Kidney (tissue), 14 donors: Measurements from ENCODE around the gene ATP8A2. TPM values are rescaled to one million over a fixed set of nuclear protein-coding genes. Genes with fewer than 3 reads are reported as not detected.
"Not testable (repeated sequence)": the region's sequence is repeated elsewhere in the genome, so short reads cannot be mapped to it uniquely, and the experiment has no call there.

Source experiments
- DNase-seq, 5 donors: peaks; one replicate each; pipeline ENCODE4 v3.0.0-alpha.2; 2013 to 2020
- FAIRE-seq: peaks from 2 replicates; lab custom pipeline; 2012; peaks lifted over from hg19 to GRCh38; lab: Jason Lieb, UNC
- H3K27ac ChIP-seq, 2 donors: one replicate each; pipeline ENCODE4 v1.7.0; 2013; ENCODE audit warnings: low read depth in 2 of 2, low read length in 2 of 2, inconsistent platforms in 1 of 2
- H3K27me3 ChIP-seq: one replicate; pipeline ENCODE4 v1.7.1; 2013; ENCODE audit warnings: low read length, inconsistent platforms; ENCODE audit not compliant: control insufficient read depth, insufficient read depth
- H3K36me3 ChIP-seq, 3 donors: one replicate each; pipeline versions ENCODE4 v1.7.0 to v1.7.1; 2013; ENCODE audit warnings: low read length in 3 of 3, control low read depth in 1 of 3, inconsistent platforms in 1 of 3; ENCODE audit not compliant: insufficient read depth in 3 of 3, control insufficient read depth in 2 of 3
- H3K4me1 ChIP-seq, 3 donors: one replicate each; pipeline versions ENCODE4 v1.7.0 to v1.7.1; 2013; ENCODE audit warnings: low read length in 3 of 3, inconsistent platforms in 1 of 3, low read depth in 1 of 3; ENCODE audit not compliant: control insufficient read depth in 2 of 3, insufficient read depth in 2 of 3
- H3K4me3 ChIP-seq, 3 donors: one replicate each; pipeline versions ENCODE4 v1.7.0 to v1.8.1; 2013; ENCODE audit warnings: low read length in 3 of 3, control low read depth in 1 of 3, inconsistent platforms in 1 of 3
- H3K9ac ChIP-seq, 3 donors: one replicate each; pipeline versions ENCODE4 v1.7.0 to v1.7.1; 2013; ENCODE audit warnings: low read length in 3 of 3, control low read depth in 1 of 3, inconsistent platforms in 1 of 3
- H3K9me3 ChIP-seq, 3 donors: one replicate each; pipeline versions ENCODE4 v1.7.0 to v1.7.1; 2013; ENCODE audit warnings: low read length in 3 of 3, control low read depth in 1 of 3, inconsistent platforms in 1 of 3; ENCODE audit not compliant: control insufficient read depth in 2 of 3, insufficient read depth in 1 of 3
- intact Hi-C: fragments of 100-400 bp; cut with DNase I; formaldehyde crosslinking; loops from one replicate; pipeline ENCODE4 v1.11.1; 2022
- polyA plus RNA-seq: library from polyadenylated mRNA; stranded (reverse); fragments of 350-450 nt; fragmentation: Illumina TruSeq; extraction: RNeasy Lipid Tissue Mini Kit (QIAGEN cat#74804); gene quantifications from one replicate; pipeline ENCODE4 v1.2.3, GENCODE V29; 2014; ENCODE audit warnings: low read depth, low replicate concordance; ENCODE audit not compliant: insufficient read depth
- total RNA-seq: library from RNA; stranded (reverse); fragmentation: NEBNext Ultra II Directional; extraction: Animal tissue kit (Norgen Biotek cat#: 25700); gene quantifications from one replicate; pipeline ENCODE4 v1.2.1, GENCODE V29; 2021
- TF ChIP-seq, protein P1 (sequence below): IDR thresholded peaks from 3 replicates; pipeline ENCODE4 v1.5.1; 2012; ENCODE audit warnings: mild to moderate bottlenecking, moderate library complexity, borderline replicate concordance; ENCODE audit not compliant: insufficient read depth; ENCODE audit errors: extremely low read depth
- donor health status: control.
- donor health status: control.
- donor health status: control.
- donor health status: control.
- donor health status: control.
- donor health status: DM: yes; HTN: yes; CAD: no.
- donor health status: Normal renal cell carcinoma (clear cell type).

Gene ATP8A2
- total and polyA plus RNA-seq, 2 donors from 2014 or later, result 0.50 to 0.73 TPM

DNA sequence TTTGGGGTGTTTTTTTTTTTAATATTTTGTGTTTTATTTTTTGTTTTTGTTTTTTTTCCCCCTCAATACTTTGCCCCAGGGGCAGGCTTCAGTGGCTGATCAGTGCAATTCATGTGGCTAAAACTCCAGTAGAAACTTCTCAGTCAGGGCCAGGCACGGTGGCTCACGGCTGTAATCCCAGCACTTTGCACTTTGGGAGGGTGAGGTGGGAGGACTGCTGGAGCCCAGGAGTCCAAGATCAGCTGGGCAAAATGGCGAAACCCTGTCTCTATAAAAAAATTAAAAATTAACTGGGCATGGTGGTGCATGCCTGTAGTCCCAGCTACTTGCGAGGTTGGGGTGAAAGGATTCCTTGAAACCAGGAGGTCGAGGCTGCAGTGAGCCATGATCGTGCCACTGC is 17.4 kb upstream of the ATP8A2 start:
- TF ChIP-seq, protein P1, sequence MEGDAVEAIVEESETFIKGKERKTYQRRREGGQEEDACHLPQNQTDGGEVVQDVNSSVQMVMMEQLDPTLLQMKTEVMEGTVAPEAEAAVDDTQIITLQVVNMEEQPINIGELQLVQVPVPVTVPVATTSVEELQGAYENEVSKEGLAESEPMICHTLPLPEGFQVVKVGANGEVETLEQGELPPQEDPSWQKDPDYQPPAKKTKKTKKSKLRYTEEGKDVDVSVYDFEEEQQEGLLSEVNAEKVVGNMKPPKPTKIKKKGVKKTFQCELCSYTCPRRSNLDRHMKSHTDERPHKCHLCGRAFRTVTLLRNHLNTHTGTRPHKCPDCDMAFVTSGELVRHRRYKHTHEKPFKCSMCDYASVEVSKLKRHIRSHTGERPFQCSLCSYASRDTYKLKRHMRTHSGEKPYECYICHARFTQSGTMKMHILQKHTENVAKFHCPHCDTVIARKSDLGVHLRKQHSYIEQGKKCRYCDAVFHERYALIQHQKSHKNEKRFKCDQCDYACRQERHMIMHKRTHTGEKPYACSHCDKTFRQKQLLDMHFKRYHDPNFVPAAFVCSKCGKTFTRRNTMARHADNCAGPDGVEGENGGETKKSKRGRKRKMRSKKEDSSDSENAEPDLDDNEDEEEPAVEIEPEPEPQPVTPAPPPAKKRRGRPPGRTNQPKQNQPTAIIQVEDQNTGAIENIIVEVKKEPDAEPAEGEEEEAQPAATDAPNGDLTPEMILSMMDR, result no peak
- H3K9me3 ChIP-seq, result no peaks in the 10 kb centered on the region
- no peak for FAIRE-seq

DNA sequence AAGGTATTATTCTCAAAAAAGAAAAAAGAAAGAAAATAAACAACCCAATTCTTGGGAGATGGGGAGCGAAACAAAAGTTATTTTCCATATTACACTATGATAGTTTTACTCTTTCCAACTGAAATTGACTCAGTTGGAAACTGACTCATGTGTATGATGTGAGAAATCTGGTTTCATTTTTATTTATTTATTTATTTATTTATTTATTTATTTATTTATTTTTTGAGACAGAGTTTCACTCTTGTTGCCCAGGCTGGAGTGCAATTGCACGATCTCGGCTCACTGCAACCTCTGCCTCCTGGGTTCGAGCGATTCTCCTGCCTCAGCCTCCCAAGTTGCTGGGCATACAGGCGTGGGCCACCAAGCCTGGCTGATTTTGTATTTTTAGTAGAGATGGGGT is 11.3 kb upstream of the ATP8A2 start:
- not testable (repeated sequence) for FAIRE-seq

More for the DNA sequence above, 17.4 kb upstream of the ATP8A2 start:
- no peak overlapping the region for H3K9ac ChIP-seq
- no peaks in the 10 kb centered on the region for H3K27me3 ChIP-seq
- intact Hi-C loops, result no loop called here
- no peak for DNase-seq
- no peaks in the 10 kb centered on the region for H3K36me3 ChIP-seq
- H3K4me1 ChIP-seq, result no peaks in the 10 kb centered on the region
- no peak overlapping the region for H3K4me3 ChIP-seq
- H3K27ac ChIP-seq, result no peak overlapping the region

DNA sequence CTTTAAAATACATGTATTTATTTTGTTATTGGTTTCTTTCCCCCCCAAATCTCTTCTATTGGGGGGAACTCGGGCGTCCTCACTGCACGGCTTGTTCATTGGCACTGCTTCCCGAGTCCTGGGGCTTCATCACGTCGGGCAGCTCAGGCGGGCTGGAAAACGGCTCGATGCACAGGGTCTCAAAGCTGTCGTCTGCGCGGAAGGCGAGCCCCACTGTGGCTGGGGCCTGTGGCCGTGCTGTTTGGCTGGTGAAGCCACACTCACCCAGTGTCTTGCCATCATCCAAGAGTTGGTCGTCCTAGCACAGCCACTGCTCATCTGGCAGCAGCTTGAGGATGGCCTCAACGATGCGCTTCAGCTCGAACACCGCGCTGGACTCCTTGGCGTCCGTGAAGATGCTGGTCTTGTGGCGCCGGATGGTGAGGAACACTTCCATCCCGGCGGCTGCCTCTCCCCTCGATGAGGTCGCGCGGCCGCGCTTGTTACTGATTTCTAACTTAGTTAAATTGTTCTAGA is 6.0 kb upstream of the ATP8A2 start:
- Histone ChIP-seq H3K27ac (no peak overlapping the region), H3K4me1 (no peaks in the 10 kb centered on the region), H3K4me3 (no peak overlapping the region), H3K9ac (no peak overlapping the region), H3K9me3 (no peaks in the 10 kb centered on the region), H3K36me3 (no peaks in the 10 kb centered on the region), H3K27me3 (no peaks in the 10 kb centered on the region)
- intact Hi-C loops, result no loop called here
- no peak for FAIRE-seq
- TF ChIP-seq, protein P1, result no peak
- no peak for DNase-seq

More for the DNA sequence above, 11.3 kb upstream of the ATP8A2 start:
- H3K9ac ChIP-seq, DNase-seq, H3K27me3 ChIP-seq, H3K36me3 ChIP-seq, H3K4me1 ChIP-seq, H3K4me3 ChIP-seq, intact Hi-C loops, H3K9me3 ChIP-seq, H3K27ac ChIP-seq: not testable (repeated sequence)

DNA sequence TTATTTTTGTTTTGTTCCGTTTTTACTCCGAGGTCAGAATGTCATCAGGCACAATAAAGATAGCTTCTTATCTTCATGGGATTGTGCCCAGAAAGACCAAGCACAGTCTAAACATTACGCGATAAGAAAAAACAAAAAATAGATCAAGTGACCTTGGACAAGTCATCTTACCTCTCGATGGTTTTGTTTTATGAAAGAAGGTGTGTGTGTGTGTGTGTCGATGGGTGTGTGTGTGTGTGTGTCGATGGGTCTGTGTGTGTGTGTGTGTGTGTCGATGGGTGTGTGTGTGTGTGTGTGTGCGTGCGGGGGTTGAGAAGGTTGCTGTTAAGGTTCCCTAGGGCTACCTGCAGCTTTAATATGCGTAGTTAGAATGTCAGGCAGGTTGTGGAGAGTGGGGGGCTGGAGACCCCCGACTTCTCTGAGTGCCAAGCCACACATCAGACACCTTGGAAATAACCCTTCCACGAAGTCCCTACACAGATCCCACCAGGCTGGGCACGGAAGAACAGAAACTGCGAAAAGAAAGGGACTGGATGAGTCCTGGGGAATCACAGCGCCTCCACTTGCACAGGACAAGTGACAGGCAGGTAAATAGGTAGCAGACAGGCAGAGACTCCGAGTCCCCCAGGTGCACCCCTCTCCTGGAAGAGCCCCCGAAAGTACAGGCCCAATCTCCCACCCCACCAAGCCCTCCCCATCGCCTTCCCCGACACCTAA is 458 bp upstream of the ATP8A2 start:
- no peak overlapping the region for H3K27ac ChIP-seq
- no peak for FAIRE-seq
- H3K27me3 ChIP-seq, result peaks cover 22% of the 10 kb centered on the region
- H3K4me1 ChIP-seq, result peaks cover 0 to 3% (median 0%) of the 10 kb centered on the region in 3 donors
- DNase-seq, result no peak
- H3K9me3 ChIP-seq, result no peaks in the 10 kb centered on the region
- H3K36me3 ChIP-seq, result no peaks in the 10 kb centered on the region
- TF ChIP-seq, protein P1, result no peak
- no peak overlapping the region for H3K9ac ChIP-seq
- intact Hi-C loops, result no loop called here
- H3K4me3 ChIP-seq, result peak overlapping the region in 1 of 3 donors; percentile 6
